Activated naive CD4-positive, alpha-beta T cell treated with anti-CD3 and anti-CD28 coated beads, Interleukin-2, amount 10 ng/mL, durations not matched to agents 7 days and 5 days (primary cell): ENCODE measurements around the gene NCEH1.
A peak's percentile ranks its signal among the peaks of the same experiment; 100 is the strongest.

Experiments used
- CTCF ChIA-PET: fragments of 350-600 bp; sonication (Branson Sonifier 250); formaldehyde crosslinking; loops from one replicate; lab custom pipeline; 2021; ENCODE audit warnings: antibody characterized with exemption; lab: Charles Lee
- DNase-seq: peaks from one replicate; pipeline ENCODE4 v3.0.0-alpha.2; 2020
- H3K27ac Mint-ChIP-seq: one replicate; pipeline ENCODE4 v1.8.0; 2021; ENCODE audit warnings: mild to moderate bottlenecking, moderate library complexity, mixed read lengths
- H3K27me3 Mint-ChIP-seq: one replicate; pipeline ENCODE4 v1.8.0; 2021; ENCODE audit warnings: mild to moderate bottlenecking, mixed read lengths
- H3K36me3 Mint-ChIP-seq: one replicate; pipeline ENCODE4 v1.8.0; 2021; ENCODE audit warnings: mixed read lengths
- H3K4me1 Mint-ChIP-seq: one replicate; pipeline ENCODE4 v1.8.0; 2021; ENCODE audit warnings: mixed read lengths
- H3K4me3 Mint-ChIP-seq: one replicate; pipeline ENCODE4 v1.8.0; 2021; ENCODE audit warnings: mild to moderate bottlenecking, moderate library complexity, mixed read lengths
- H3K9me3 Mint-ChIP-seq: one replicate; pipeline ENCODE4 v1.8.0; 2021; ENCODE audit warnings: mixed read lengths

NCEH1 gene

GRCh38 chr3:172700936-172701455 lies 9.9 kb downstream of the NCEH1 start:
- H3K4me1 Mint-ChIP-seq = peaks cover 2% of the 10 kb centered on the region
- H3K27ac Mint-ChIP-seq = no peak overlapping the region
- no peaks in the 10 kb centered on the region for H3K9me3 Mint-ChIP-seq
- no peaks in the 10 kb centered on the region for H3K27me3 Mint-ChIP-seq
- no peaks in the 10 kb centered on the region for H3K36me3 Mint-ChIP-seq
- no peak for DNase-seq
- CTCF ChIA-PET = interaction anchor here (0.8 to 2.1 kb wide), 2 partner anchors 9 to 14 kb away, joined by 3 to 10 read pairs; partner anchors contain the start of gene NCEH1
- no peak overlapping the region for H3K4me3 Mint-ChIP-seq

GRCh38 chr3:172700256-172700655 lies 10.6 kb downstream of the NCEH1 start:
- Mint-ChIP-seq H3K27me3 (no peaks in the 10 kb centered on the region), H3K27ac (no peak overlapping the region), H3K4me1 (peaks cover 2% of the 10 kb centered on the region), H3K4me3 (no peak overlapping the region), H3K9me3 (no peaks in the 10 kb centered on the region), H3K36me3 (no peaks in the 10 kb centered on the region)
- no peak for DNase-seq
- CTCF ChIA-PET = interaction anchor here (1.0 to 2.1 kb wide), 2 partner anchors 10 to 27 kb away, joined by 5 to 10 read pairs; partner anchors contain the start of gene NCEH1

GRCh38 chr3:172699031-172699430 lies 11.8 kb downstream of the NCEH1 start:
- CTCF ChIA-PET = interaction anchor here (1.0 to 2.1 kb wide), 2 partner anchors 11 to 26 kb away, joined by 5 to 10 read pairs; partner anchors contain the start of gene NCEH1
- Mint-ChIP-seq H3K27ac (no peak overlapping the region), H3K36me3 (peaks cover 2% of the 10 kb centered on the region), H3K4me1 (peaks cover 2% of the 10 kb centered on the region), H3K4me3 (no peak overlapping the region), H3K9me3 (no peaks in the 10 kb centered on the region), H3K27me3 (no peaks in the 10 kb centered on the region)
- DNase-seq = no peak

GRCh38 chr3:172698631-172699030 lies 12.2 kb downstream of the NCEH1 start:
- no peak for DNase-seq
- CTCF ChIA-PET = no interaction called here
- peaks cover 2% of the 10 kb centered on the region for H3K4me1 Mint-ChIP-seq
- H3K27ac Mint-ChIP-seq = no peak overlapping the region
- H3K27me3 Mint-ChIP-seq = no peaks in the 10 kb centered on the region
- H3K9me3 Mint-ChIP-seq = no peaks in the 10 kb centered on the region
- no peak overlapping the region for H3K4me3 Mint-ChIP-seq
- peaks cover 2% of the 10 kb centered on the region for H3K36me3 Mint-ChIP-seq

- peaks cover 2% of the 10 kb centered on the region for H3K36me3 Mint-ChIP-seq
- no peak overlapping the region for H3K27ac Mint-ChIP-seq
- peaks cover 7% of the 10 kb centered on the region for H3K4me1 Mint-ChIP-seq
- no peaks in the 10 kb centered on the region for H3K9me3 Mint-ChIP-seq
- CTCF ChIA-PET = interaction anchor here (1.0 kb wide), 1 partner anchor 14 kb away, joined by 5 read pairs; the partner anchor contains the start of gene NCEH1
- H3K27me3 Mint-ChIP-seq = no peaks in the 10 kb centered on the region
- no peak overlapping the region for H3K4me3 Mint-ChIP-seq
- DNase-seq = no peak
Observed at GRCh38 chr3:172697558-172697957, 13.3 kb downstream of the NCEH1 start.

GRCh38 chr3:172696357-172696756 lies 14.5 kb downstream of the NCEH1 start:
- Mint-ChIP-seq H3K9me3 (no peaks in the 10 kb centered on the region), H3K27me3 (no peaks in the 10 kb centered on the region), H3K4me3 (no peak overlapping the region), H3K36me3 (peaks cover 2% of the 10 kb centered on the region), H3K4me1 (peaks cover 12% of the 10 kb centered on the region), H3K27ac (no peak overlapping the region)
- no peak for DNase-seq
- CTCF ChIA-PET = interaction anchor here (0.8 to 2.1 kb wide), 3 partner anchors 10 to 23 kb away, joined by 3 to 4 read pairs (median 3); no protein-coding TSS in a partner anchor

GRCh38 chr3:172694573-172695246 lies 16.2 kb downstream of the NCEH1 start:
- H3K27ac Mint-ChIP-seq = no peak overlapping the region
- CTCF ChIA-PET = interaction anchor here (2.1 kb wide), 1 partner anchor 18 kb away, joined by 4 read pairs; no protein-coding TSS in a partner anchor

GRCh38 chr3:172692751-172693338 lies 18.0 kb downstream of the NCEH1 start:
- Mint-ChIP-seq H3K27ac (peak overlapping the region; percentile 79), H3K4me1 (peaks cover 14% of the 10 kb centered on the region), H3K9me3 (no peaks in the 10 kb centered on the region), H3K36me3 (peaks cover 2% of the 10 kb centered on the region), H3K4me3 (no peak overlapping the region), H3K27me3 (no peaks in the 10 kb centered on the region)
- DNase-seq = no peak
- CTCF ChIA-PET = interaction anchor here (0.6 to 1.9 kb wide), 5 partner anchors 14 to 70 kb away, joined by 3 to 8 read pairs (median 4); no protein-coding TSS in a partner anchor

More at GRCh38 chr3:172694573-172695246, 16.2 kb downstream of the NCEH1 start:
- Mint-ChIP-seq H3K4me1 (peaks cover 14% of the 10 kb centered on the region), H3K9me3 (no peaks in the 10 kb centered on the region), H3K36me3 (peaks cover 2% of the 10 kb centered on the region), H3K27me3 (no peaks in the 10 kb centered on the region), H3K4me3 (no peak overlapping the region)
- no peak for DNase-seq

- CTCF ChIA-PET = interaction anchor here (1.1 kb wide), 1 partner anchor 14 kb away, joined by 3 read pairs; no protein-coding TSS in a partner anchor
- peaks cover 14% of the 10 kb centered on the region for H3K4me1 Mint-ChIP-seq
- peaks cover 2% of the 10 kb centered on the region for H3K36me3 Mint-ChIP-seq
- H3K27me3 Mint-ChIP-seq = no peaks in the 10 kb centered on the region
- no peaks in the 10 kb centered on the region for H3K9me3 Mint-ChIP-seq
- H3K4me3 Mint-ChIP-seq = no peak overlapping the region
- H3K27ac Mint-ChIP-seq = no peak overlapping the region
- DNase-seq = no peak
Observed at GRCh38 chr3:172690936-172691335, 19.9 kb downstream of the NCEH1 start.

GRCh38 chr3:172688588-172688987 lies 22.3 kb downstream of the NCEH1 start:
- CTCF ChIA-PET = no interaction called here
- Mint-ChIP-seq H3K4me3 (no peak overlapping the region), H3K4me1 (peaks cover 20% of the 10 kb centered on the region), H3K36me3 (no peaks in the 10 kb centered on the region), H3K9me3 (no peaks in the 10 kb centered on the region), H3K27ac (no peak overlapping the region), H3K27me3 (no peaks in the 10 kb centered on the region)
- DNase-seq = no peak

- Mint-ChIP-seq H3K27me3 (no peaks in the 10 kb centered on the region), H3K4me3 (no peak overlapping the region), H3K9me3 (no peaks in the 10 kb centered on the region), H3K27ac (no peak overlapping the region), H3K36me3 (no peaks in the 10 kb centered on the region), H3K4me1 (peaks cover 14% of the 10 kb centered on the region)
- no peak for DNase-seq
- CTCF ChIA-PET = interaction anchor here (0.8 to 3.0 kb wide), 4 partner anchors 14 to 369 kb away, joined by 3 to 12 read pairs (median 6); partner anchors contain the start of gene NCEH1
Observed at GRCh38 chr3:172687501-172687900, 23.4 kb downstream of the NCEH1 start.

GRCh38 chr3:172685331-172686214 lies 25.3 kb downstream of the NCEH1 start:
- Mint-ChIP-seq H3K4me1 (peaks cover 6% of the 10 kb centered on the region), H3K36me3 (no peaks in the 10 kb centered on the region), H3K27me3 (no peaks in the 10 kb centered on the region), H3K9me3 (no peaks in the 10 kb centered on the region), H3K27ac (no peak overlapping the region), H3K4me3 (no peak overlapping the region)
- CTCF ChIA-PET = interaction anchor here (0.7 to 3.0 kb wide), 9 partner anchors 9 to 64 kb away, joined by 3 to 12 read pairs (median 5); partner anchors contain the start of genes ECT2 and NCEH1
- DNase-seq = no peak

- Mint-ChIP-seq H3K36me3 (no peaks in the 10 kb centered on the region), H3K4me1 (peaks cover 9% of the 10 kb centered on the region), H3K27ac (no peak overlapping the region), H3K4me3 (no peak overlapping the region), H3K9me3 (no peaks in the 10 kb centered on the region), H3K27me3 (no peaks in the 10 kb centered on the region)
- DNase-seq = no peak
- CTCF ChIA-PET = no interaction called here
Observed at GRCh38 chr3:172680684-172681083, 30.2 kb downstream of the NCEH1 start.
